Mesendoderm (in vitro differentiated cells): ENCODE results near the gene CAPRIN2.
A peak's percentile ranks its signal among the peaks of the same experiment; 100 is the strongest.

Experiments
- DNase-seq: peaks from one replicate; pipeline ENCODE4 v3.0.0; 2013
- H2AK5ac ChIP-seq: 2 replicates; pipeline ENCODE4 v1.6.1; 2013; ENCODE audit warnings: low read length, inconsistent platforms
- H2BK120ac ChIP-seq: 2 replicates; pipeline ENCODE4 v1.6.1; 2013; ENCODE audit warnings: low read depth, mild to moderate bottlenecking, low read length, moderate library complexity, mixed read lengths
- H2BK15ac ChIP-seq: replicated peaks from 2 replicates; pipeline ENCODE4 v1.6.1; 2013; ENCODE audit warnings: low read depth, mild to moderate bottlenecking, moderate library complexity
- H2BK5ac ChIP-seq: 2 replicates; pipeline ENCODE4 v1.6.1; 2013; ENCODE audit warnings: low read length, inconsistent platforms
- H3K18ac ChIP-seq: 2 replicates; pipeline ENCODE4 v1.6.1; 2013; ENCODE audit warnings: mild to moderate bottlenecking, low read length, mixed read lengths
- H3K23ac ChIP-seq: one replicate; pipeline ENCODE4 v1.6.1; 2013; ENCODE audit warnings: low read length
- H3K27ac ChIP-seq: 2 replicates; pipeline ENCODE4 v1.5.1; 2013; ENCODE audit warnings: low read depth, mild to moderate bottlenecking, inconsistent platforms, low read length, moderate library complexity
- H3K27me3 ChIP-seq: 2 replicates; pipeline ENCODE4 v1.6.1; 2013; ENCODE audit warnings: low read length, control low read depth, mild to moderate bottlenecking, inconsistent platforms; ENCODE audit not compliant: insufficient read depth, poor library complexity
- H3K36me3 ChIP-seq: 2 replicates; pipeline ENCODE4 v1.6.1; 2013; ENCODE audit warnings: low read length, inconsistent platforms; ENCODE audit not compliant: control insufficient read depth, insufficient read depth
- H3K4ac ChIP-seq: one replicate; pipeline ENCODE4 v1.6.1; 2013; ENCODE audit warnings: low read depth, mild to moderate bottlenecking, low read length, moderate library complexity
- H3K4me1 ChIP-seq: 2 replicates; pipeline ENCODE4 v1.6.1; 2013; ENCODE audit warnings: low read depth, low read length, inconsistent platforms; ENCODE audit not compliant: control insufficient read depth
- H3K4me2 ChIP-seq: 2 replicates; pipeline ENCODE4 v1.6.1; 2013; ENCODE audit warnings: low read length
- H3K4me3 ChIP-seq: 2 replicates; pipeline ENCODE4 v1.5.1; 2013; ENCODE audit warnings: mild to moderate bottlenecking, low read length
- H3K56ac ChIP-seq: one replicate; pipeline ENCODE4 v1.6.1; 2013; ENCODE audit warnings: low read length
- H3K79me1 ChIP-seq: 2 replicates; pipeline ENCODE4 v1.6.1; 2013; ENCODE audit warnings: low read length, inconsistent platforms
- H3K79me2 ChIP-seq: 2 replicates; pipeline ENCODE4 v1.6.1; 2013; ENCODE audit warnings: mild to moderate bottlenecking, low read length; ENCODE audit not compliant: control insufficient read depth, insufficient read depth
- H3K9ac ChIP-seq: 2 replicates; pipeline ENCODE4 v1.6.1; 2013; ENCODE audit warnings: low read length, inconsistent platforms
- H4K5ac ChIP-seq: one replicate; pipeline ENCODE4 v1.6.1; 2013; ENCODE audit warnings: low read length
- H4K8ac ChIP-seq: one replicate; pipeline ENCODE4 v1.6.1; 2013; ENCODE audit warnings: low read depth, mild to moderate bottlenecking, control low read depth, low read length, moderate library complexity
- WGBS: extraction: QIAGEN DNeasy Blood & Tissue Kit; methylation state at CpG from one replicate; pipeline ENCODE4 v1.1.7; 2013; ENCODE audit warnings: low lambda C conversion rate, missing lambda C conversion rate; ENCODE audit not compliant: insufficient coverage; ENCODE audit errors: extremely low coverage; 5-methylcytosine and 5-hydroxymethylcytosine counted together

The CAPRIN2 gene

DNA sequence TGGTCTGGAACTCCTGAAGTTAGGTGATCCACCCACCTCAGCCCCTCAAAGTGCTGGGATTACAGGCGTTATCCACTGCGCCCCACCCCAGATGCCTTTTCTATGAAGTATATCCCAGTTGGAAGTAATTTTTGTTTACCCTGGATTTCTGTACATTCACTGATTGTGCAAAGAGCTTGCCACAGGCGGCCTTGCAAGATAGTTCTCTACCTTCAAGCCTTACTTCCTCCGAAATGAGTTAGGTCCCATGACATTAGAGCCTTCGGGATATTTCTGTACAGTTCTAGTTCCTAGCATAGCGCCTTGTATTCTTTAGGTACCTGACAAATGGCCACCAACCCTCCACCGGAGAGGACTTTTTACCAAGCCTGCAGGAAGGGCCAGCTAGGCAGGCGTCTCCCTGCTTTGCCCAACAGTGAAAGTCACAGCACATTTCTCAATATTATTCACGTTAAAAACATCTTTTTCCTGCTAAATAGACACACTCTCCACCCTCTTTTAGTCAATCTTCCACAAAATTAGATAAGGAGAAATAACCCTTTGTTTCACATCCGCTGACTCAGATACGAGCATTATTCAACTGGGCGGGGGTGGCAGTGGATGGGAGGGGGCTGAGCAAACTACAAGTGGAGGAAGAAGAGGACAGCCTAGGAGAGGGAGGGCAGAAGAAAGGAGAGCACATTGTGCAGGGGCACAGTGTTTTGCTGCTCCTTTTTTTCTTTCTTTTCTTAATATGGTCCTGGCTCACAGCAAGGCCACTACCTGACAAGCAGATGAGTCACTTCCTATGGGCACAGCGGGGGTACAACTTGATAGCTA, 40.0 kb upstream of the CAPRIN2 start:
- DNase-seq = peak; percentile 99
- Histone ChIP-seq H3K27ac (peak overlapping the region; percentile 87), H3K36me3 (no peaks in the 10 kb centered on the region), H2AK5ac (peak overlapping the region; percentile 79), H3K4me3 (no peak overlapping the region), H2BK15ac (peak overlapping the region; percentile 86), H3K4me2 (peak overlapping the region; percentile 25), H3K27me3 (no peaks in the 10 kb centered on the region), H3K4ac (peak overlapping the region; percentile 98), H3K79me2 (no peaks in the 10 kb centered on the region), H3K9ac (peak overlapping the region; percentile 77), H2BK120ac (peak overlapping the region; percentile 99), H3K23ac (no peak overlapping the region), H3K56ac (peak overlapping the region; percentile 97), H3K79me1 (no peaks in the 10 kb centered on the region), H4K5ac (no peak overlapping the region), H3K4me1 (peaks cover 16% of the 10 kb centered on the region), H2BK5ac (peak overlapping the region; percentile 97), H3K18ac (peak overlapping the region; percentile 98), H4K8ac (no peak overlapping the region)
- WGBS = no CpG with 5 or more reads among the region's 13 CpGs

DNA sequence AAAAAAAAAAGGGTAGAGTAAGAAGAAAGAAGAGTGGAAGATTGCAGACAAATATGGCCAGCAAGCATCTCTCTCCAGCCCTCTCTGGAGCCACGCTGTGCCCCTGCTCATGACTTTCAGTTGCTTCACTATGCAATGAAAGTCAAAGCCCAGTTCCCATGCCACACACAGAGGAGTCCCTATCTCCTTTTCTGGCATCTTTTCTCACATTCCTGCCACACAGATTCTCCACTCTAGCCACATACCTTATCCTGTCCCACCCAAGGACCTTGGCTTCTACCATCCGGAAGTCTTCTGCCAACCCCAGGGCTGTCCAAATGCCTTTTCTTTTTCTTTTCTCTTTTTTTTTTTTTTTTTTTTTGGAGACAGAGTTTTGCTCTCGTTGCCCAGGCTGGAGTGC, 39.3 kb upstream of the CAPRIN2 start:
- WGBS = no CpG with 5 or more reads among the region's 3 CpGs
- peak overlapping the region; percentile 93 for H2AK5ac ChIP-seq

DNA sequence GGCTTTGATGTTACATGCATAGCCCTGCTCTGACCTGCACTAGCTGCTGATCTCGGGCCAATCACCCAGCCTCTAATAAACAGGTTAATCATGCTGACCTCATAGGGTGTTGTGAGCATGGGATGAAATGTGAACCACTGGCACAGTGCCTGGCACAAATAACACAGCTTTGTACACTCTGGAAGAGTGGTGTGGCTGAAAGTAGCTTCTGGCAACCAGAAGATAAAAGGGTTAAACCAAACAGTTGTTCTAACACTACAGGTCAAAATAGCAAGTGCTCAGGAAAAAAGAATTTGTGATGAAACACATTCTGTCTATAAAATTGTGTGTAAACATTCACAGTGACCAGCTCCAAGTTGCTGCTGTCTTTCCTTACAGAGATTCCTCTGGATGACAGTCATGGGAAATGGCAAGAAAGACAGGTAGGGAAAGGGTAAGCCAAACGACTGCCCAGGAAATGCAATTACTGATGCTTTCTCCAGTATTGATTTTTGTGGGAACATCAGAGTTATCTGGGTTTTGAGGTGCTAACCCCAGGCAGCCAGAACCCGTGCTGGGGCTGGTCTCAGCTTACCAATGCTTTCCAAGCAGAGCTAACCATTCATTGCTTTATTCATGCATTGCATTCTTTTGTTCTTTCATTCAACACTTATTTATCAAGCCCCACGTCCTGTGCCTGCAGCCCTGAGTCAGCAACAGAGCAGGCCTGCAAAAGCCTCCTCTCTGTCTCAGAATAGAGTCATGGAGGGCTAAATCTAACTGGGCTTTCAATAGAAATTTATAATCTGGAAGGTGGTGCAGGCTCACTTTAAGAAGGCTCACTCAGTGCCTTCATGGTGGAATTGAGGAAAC, 38.1 kb upstream of the CAPRIN2 start:
- peak overlapping the region; percentile 57 for H3K27ac ChIP-seq

More for the DNA sequence above, 39.3 kb upstream of the CAPRIN2 start:
- H4K5ac ChIP-seq = peak overlapping the region; percentile 90
- no peak overlapping the region for H3K4me2 ChIP-seq
- no peaks in the 10 kb centered on the region for H3K79me1 ChIP-seq
- peaks cover 16% of the 10 kb centered on the region for H3K4me1 ChIP-seq
- no peak overlapping the region for H2BK15ac ChIP-seq
- H2BK120ac ChIP-seq = peak overlapping the region; percentile 99
- H3K79me2 ChIP-seq = no peaks in the 10 kb centered on the region
- H3K36me3 ChIP-seq = no peaks in the 10 kb centered on the region
- no peak overlapping the region for H3K4ac ChIP-seq
- H3K27ac ChIP-seq = peak overlapping the region; percentile 40
- no peak overlapping the region for H3K9ac ChIP-seq
- H3K4me3 ChIP-seq = no peak overlapping the region
- DNase-seq = peak; percentile 39
- H4K8ac ChIP-seq = no peak overlapping the region
- H2BK5ac ChIP-seq = peak overlapping the region; percentile 92
- H3K18ac ChIP-seq = peak overlapping the region; percentile 46
- H3K23ac ChIP-seq = no peak overlapping the region
- H3K56ac ChIP-seq = peak overlapping the region; percentile 82
- no peaks in the 10 kb centered on the region for H3K27me3 ChIP-seq

DNA sequence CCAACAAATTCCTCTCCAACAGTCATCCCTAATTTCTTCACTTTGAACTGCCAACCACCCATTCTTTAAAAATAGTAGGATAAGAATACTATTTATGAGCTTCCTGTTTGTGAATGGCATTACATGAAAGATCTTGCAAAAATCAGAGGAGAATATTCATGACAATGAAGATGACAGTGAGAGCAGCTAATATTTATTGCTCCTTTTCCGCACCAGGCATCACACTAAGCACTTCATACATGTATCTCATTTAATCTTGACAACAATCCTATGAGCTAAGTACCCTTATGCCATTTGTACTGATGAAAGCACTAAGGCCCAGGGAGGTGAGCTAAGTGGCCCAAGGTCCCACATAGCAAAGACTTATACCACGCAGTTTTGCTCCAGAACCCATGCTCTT, 37.3 kb upstream of the CAPRIN2 start:
- Histone ChIP-seq H3K4me3 (no peak overlapping the region), H2BK5ac (no peak overlapping the region), H4K8ac (no peak overlapping the region)

More for the DNA sequence above, 38.1 kb upstream of the CAPRIN2 start:
- Histone ChIP-seq H3K27me3 (no peaks in the 10 kb centered on the region), H2AK5ac (no peak overlapping the region), H3K79me1 (no peaks in the 10 kb centered on the region), H2BK5ac (peak overlapping the region; percentile 93), H3K4me1 (peaks cover 16% of the 10 kb centered on the region), H2BK15ac (no peak overlapping the region), H3K4me2 (no peak overlapping the region), H3K36me3 (no peaks in the 10 kb centered on the region), H3K79me2 (no peaks in the 10 kb centered on the region), H3K18ac (peak overlapping the region; percentile 83), H2BK120ac (no peak overlapping the region), H3K56ac (peak overlapping the region; percentile 58), H3K23ac (no peak overlapping the region), H3K4ac (no peak overlapping the region), H4K5ac (peak overlapping the region; percentile 78), H3K4me3 (no peak overlapping the region), H3K9ac (peak overlapping the region; percentile 34), H4K8ac (no peak overlapping the region)
- WGBS = no CpG with 5 or more reads among the region's 4 CpGs
- peak; percentile 56 for DNase-seq

DNA sequence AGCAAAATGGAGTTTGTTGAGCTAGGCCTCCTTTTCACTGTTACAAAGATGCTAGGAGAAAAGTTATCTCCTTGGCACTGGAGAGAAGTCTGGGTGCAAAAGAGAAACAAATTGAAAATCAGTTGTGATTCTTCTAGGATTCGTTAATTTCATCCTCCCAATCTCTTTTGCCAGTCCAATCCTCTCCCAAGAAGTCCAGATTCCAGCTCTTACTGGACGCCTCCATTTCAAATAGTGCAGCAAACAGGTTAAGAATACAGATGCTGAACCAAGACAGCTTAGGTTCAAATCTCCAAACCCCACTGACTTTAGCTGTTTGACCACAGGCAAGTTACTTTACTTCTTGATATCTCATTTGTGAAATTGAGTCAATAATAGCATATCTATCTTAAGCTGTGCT, 34.0 kb upstream of the CAPRIN2 start:
- H4K8ac ChIP-seq = no peak overlapping the region
- H3K36me3 ChIP-seq = no peaks in the 10 kb centered on the region
- H3K27ac ChIP-seq = no peak overlapping the region
- H3K4me1 ChIP-seq = peaks cover 8% of the 10 kb centered on the region
- H3K4me3 ChIP-seq = no peak overlapping the region
- H2BK5ac ChIP-seq = no peak overlapping the region
- no peaks in the 10 kb centered on the region for H3K79me2 ChIP-seq
- DNase-seq = no peak
- no peaks in the 10 kb centered on the region for H3K79me1 ChIP-seq
- H3K23ac ChIP-seq = no peak overlapping the region
- H2BK15ac ChIP-seq = no peak overlapping the region
- H2AK5ac ChIP-seq = no peak overlapping the region
- no peak overlapping the region for H4K5ac ChIP-seq
- no peak overlapping the region for H3K9ac ChIP-seq
- no CpG with 5 or more reads among the region's 2 CpGs for WGBS
- no peak overlapping the region for H3K56ac ChIP-seq
- no peak overlapping the region for H3K18ac ChIP-seq
- no peak overlapping the region for H3K4ac ChIP-seq
- H2BK120ac ChIP-seq = no peak overlapping the region
- no peaks in the 10 kb centered on the region for H3K27me3 ChIP-seq
- no peak overlapping the region for H3K4me2 ChIP-seq

More for the DNA sequence above, 37.3 kb upstream of the CAPRIN2 start:
- Histone ChIP-seq H3K4me1 (peaks cover 16% of the 10 kb centered on the region), H2BK15ac (peak overlapping the region; percentile 79), H3K9ac (no peak overlapping the region), H3K56ac (no peak overlapping the region), H3K79me2 (no peaks in the 10 kb centered on the region), H3K79me1 (no peaks in the 10 kb centered on the region), H3K23ac (no peak overlapping the region), H3K4me2 (no peak overlapping the region), H3K27me3 (no peaks in the 10 kb centered on the region), H2BK120ac (no peak overlapping the region), H4K5ac (no peak overlapping the region), H3K18ac (no peak overlapping the region), H3K4ac (no peak overlapping the region), H2AK5ac (no peak overlapping the region), H3K36me3 (no peaks in the 10 kb centered on the region), H3K27ac (no peak overlapping the region)
- no CpG with 5 or more reads among the region's 2 CpGs for WGBS
- DNase-seq = no peak
